Naive B cell (primary cell): ENCODE data around the gene PODXL2. TPM values are rescaled to one million over a fixed set of nuclear protein-coding genes. Genes with fewer than 3 reads are reported as not detected.
"Not testable (repeated sequence)": the region's sequence is repeated elsewhere in the genome, so short reads cannot be mapped to it uniquely, and the experiment has no call there.

Experiments
- ATAC-seq, 2 donors: fragments of 150-1000 bp; cut with Tn5 transposase; 2 replicates each; pipeline ENCODE4 v1.10.0; 2021; ENCODE audit warnings: low read depth in 2 of 2, mild to moderate bottlenecking in 2 of 2, moderate library complexity in 2 of 2
- DNase-seq: peaks from one replicate; pipeline ENCODE4 v3.0.0; 2022
- H3K27ac Mint-ChIP-seq, 6 donors: one replicate each; pipeline ENCODE4 v1.8.0; 2020 to 2022; ENCODE audit warnings: mild to moderate bottlenecking in 6 of 6, mixed read lengths in 6 of 6, moderate library complexity in 5 of 6, inconsistent platforms in 2 of 6
- H3K27me3 Mint-ChIP-seq, 3 donors: one replicate each; pipeline ENCODE4 v1.8.0; 2021 to 2022; ENCODE audit warnings: mixed read lengths in 3 of 3, mild to moderate bottlenecking in 1 of 3
- H3K36me3 Mint-ChIP-seq, 2 donors: one replicate each; pipeline ENCODE4 v1.8.0; 2020 to 2022; ENCODE audit warnings: mixed read lengths in 2 of 2, inconsistent platforms in 1 of 2, mild to moderate bottlenecking in 1 of 2
- H3K4me1 Mint-ChIP-seq, 3 donors: one replicate each; pipeline ENCODE4 v1.8.0; 2020 to 2022; ENCODE audit warnings: mixed read lengths in 3 of 3, inconsistent platforms in 1 of 3, mild to moderate bottlenecking in 1 of 3, moderate library complexity in 1 of 3
- H3K4me3 Mint-ChIP-seq, 8 donors: one replicate each; pipeline ENCODE4 v1.8.0; 2020 to 2022; ENCODE audit warnings: mild to moderate bottlenecking in 8 of 8, mixed read lengths in 8 of 8, moderate library complexity in 8 of 8, inconsistent platforms in 2 of 8
- H3K9me3 Mint-ChIP-seq, 7 donors: one replicate each; pipeline ENCODE4 v1.8.0; 2020 to 2022; ENCODE audit warnings: mixed read lengths in 7 of 7, mild to moderate bottlenecking in 5 of 7, inconsistent platforms in 2 of 7, moderate library complexity in 1 of 7
- polyA plus RNA-seq, 6 donors: library from polyadenylated mRNA; unstranded; fragments of 300-500 nt; fragmentation: Illumina TruSeq; gene quantifications; one replicate each; pipeline ENCODE4 v1.2.3, GENCODE V29; 2021; ENCODE audit warnings: low read depth in 6 of 6

The PODXL2 gene
- polyA plus RNA-seq, 6 donors from 2014 or later = 1.8 to 5.8 (median 2.8) TPM

GRCh38 chr3:127680798-127681221 lies 51.8 kb downstream of the PODXL2 start:
- H3K4me1 Mint-ChIP-seq = peaks cover 16 to 23% (median 21%) of the 10 kb centered on the region in 3 donors
- no peaks in the 10 kb centered on the region for H3K27me3 Mint-ChIP-seq
- no peak for ATAC-seq
- H3K36me3 Mint-ChIP-seq = peaks cover 0 to 15% of the 10 kb centered on the region in 2 donors
- peak overlapping the region in 1 of 6 donors; percentile 26 for H3K27ac Mint-ChIP-seq
- no peak for DNase-seq
- peaks cover 0 to 2% (median 0%) of the 10 kb centered on the region in 7 donors for H3K9me3 Mint-ChIP-seq
- H3K4me3 Mint-ChIP-seq = peak overlapping the region in 1 of 8 donors; percentile 61

- not testable (repeated sequence) for H3K4me3 Mint-ChIP-seq, H3K9me3 Mint-ChIP-seq, ATAC-seq, DNase-seq, H3K27me3 Mint-ChIP-seq, H3K36me3 Mint-ChIP-seq
- peak overlapping the region in 1 of 6 donors; percentile 43 for H3K27ac Mint-ChIP-seq
- H3K4me1 Mint-ChIP-seq = peaks cover 10 to 23% (median 15%) of the 10 kb centered on the region in 3 donors
Observed at GRCh38 chr3:127682175-127682554, 53.2 kb downstream of the PODXL2 start.

- H3K36me3 Mint-ChIP-seq = peaks cover 0 to 5% of the 10 kb centered on the region in 2 donors
- H3K27me3 Mint-ChIP-seq = no peaks in the 10 kb centered on the region
- H3K9me3 Mint-ChIP-seq = peaks cover 0 to 2% (median 0%) of the 10 kb centered on the region in 7 donors
- H3K4me3 Mint-ChIP-seq = no peak overlapping the region
- H3K4me1 Mint-ChIP-seq = peaks cover 10 to 23% (median 15%) of the 10 kb centered on the region in 3 donors
- ATAC-seq (no peak), DNase-seq (no peak)
- H3K27ac Mint-ChIP-seq = peak overlapping the region in 2 of 6 donors; percentile 37 to 43
Observed at GRCh38 chr3:127682561-127682960, 53.6 kb downstream of the PODXL2 start.

- peaks cover 10 to 23% (median 15%) of the 10 kb centered on the region in 3 donors for H3K4me1 Mint-ChIP-seq
- H3K4me3 Mint-ChIP-seq = no peak overlapping the region
- H3K27me3 Mint-ChIP-seq = no peaks in the 10 kb centered on the region
- H3K36me3 Mint-ChIP-seq = no peaks in the 10 kb centered on the region
- DNase-seq = no peak
- peaks cover 0 to 2% (median 0%) of the 10 kb centered on the region in 7 donors for H3K9me3 Mint-ChIP-seq
- peak; percentile 9 to 18 for ATAC-seq
- no peak overlapping the region for H3K27ac Mint-ChIP-seq
Observed at GRCh38 chr3:127684871-127685707, 56.1 kb downstream of the PODXL2 start.

- Mint-ChIP-seq H3K4me1 (peaks cover 10 to 23% (median 15%) of the 10 kb centered on the region in 3 donors), H3K4me3 (no peak overlapping the region), H3K27ac (no peak overlapping the region), H3K9me3 (peaks cover 0 to 2% (median 0%) of the 10 kb centered on the region in 7 donors), H3K27me3 (no peaks in the 10 kb centered on the region), H3K36me3 (no peaks in the 10 kb centered on the region)
- peak in 1 of 2 donors; percentile 35 for ATAC-seq
- DNase-seq = no peak
Observed at GRCh38 chr3:127685708-127686511, 56.9 kb downstream of the PODXL2 start.

GRCh38 chr3:127686512-127686894 lies 57.5 kb downstream of the PODXL2 start:
- no peak for ATAC-seq
- no peak overlapping the region for H3K27ac Mint-ChIP-seq
- DNase-seq = no peak
- H3K9me3 Mint-ChIP-seq = peaks cover 0 to 2% (median 0%) of the 10 kb centered on the region in 7 donors
- H3K36me3 Mint-ChIP-seq = no peaks in the 10 kb centered on the region
- no peak overlapping the region for H3K4me3 Mint-ChIP-seq
- H3K4me1 Mint-ChIP-seq = peaks cover 7 to 22% (median 13%) of the 10 kb centered on the region in 3 donors
- no peaks in the 10 kb centered on the region for H3K27me3 Mint-ChIP-seq

GRCh38 chr3:127687228-127687737 lies 58.3 kb downstream of the PODXL2 start:
- Mint-ChIP-seq H3K36me3 (no peaks in the 10 kb centered on the region), H3K4me1 (peaks cover 6 to 18% (median 8%) of the 10 kb centered on the region in 3 donors), H3K27ac (no peak overlapping the region), H3K27me3 (no peaks in the 10 kb centered on the region), H3K4me3 (no peak overlapping the region), H3K9me3 (peaks cover 0 to under 1% (median 0%) of the 10 kb centered on the region in 7 donors)
- ATAC-seq = no peak
- no peak for DNase-seq

- no peaks in the 10 kb centered on the region for H3K36me3 Mint-ChIP-seq
- no peak for DNase-seq
- H3K9me3 Mint-ChIP-seq = no peaks in the 10 kb centered on the region
- ATAC-seq = no peak
- H3K4me3 Mint-ChIP-seq = no peak overlapping the region
- H3K27me3 Mint-ChIP-seq = peaks cover 0 to 5% (median 0%) of the 10 kb centered on the region in 3 donors
- peaks cover 5 to 19% (median 7%) of the 10 kb centered on the region in 3 donors for H3K4me1 Mint-ChIP-seq
- H3K27ac Mint-ChIP-seq = no peak overlapping the region
Observed at GRCh38 chr3:127688022-127688415, 59.0 kb downstream of the PODXL2 start.

- Mint-ChIP-seq H3K27me3 (peaks cover 0 to 11% (median 0%) of the 10 kb centered on the region in 3 donors), H3K4me1 (peaks cover 5 to 19% (median 12%) of the 10 kb centered on the region in 3 donors), H3K27ac (no peak overlapping the region), H3K9me3 (no peaks in the 10 kb centered on the region), H3K36me3 (no peaks in the 10 kb centered on the region), H3K4me3 (no peak overlapping the region)
- DNase-seq (no peak), ATAC-seq (no peak)
Observed at GRCh38 chr3:127688416-127689265, 59.7 kb downstream of the PODXL2 start.

- peaks cover 0 to 11% (median 0%) of the 10 kb centered on the region in 3 donors for H3K27me3 Mint-ChIP-seq
- peaks cover 5 to 16% (median 12%) of the 10 kb centered on the region in 3 donors for H3K4me1 Mint-ChIP-seq
- H3K9me3 Mint-ChIP-seq = no peaks in the 10 kb centered on the region
- ATAC-seq (no peak), DNase-seq (no peak)
- no peak overlapping the region for H3K4me3 Mint-ChIP-seq
- H3K36me3 Mint-ChIP-seq = no peaks in the 10 kb centered on the region
- H3K27ac Mint-ChIP-seq = no peak overlapping the region
Observed at GRCh38 chr3:127689266-127689860, 60.4 kb downstream of the PODXL2 start.

- H3K36me3 Mint-ChIP-seq = no peaks in the 10 kb centered on the region
- no peaks in the 10 kb centered on the region for H3K9me3 Mint-ChIP-seq
- H3K27me3 Mint-ChIP-seq = peaks cover 0 to 11% (median 0%) of the 10 kb centered on the region in 3 donors
- no peak for DNase-seq
- no peak for ATAC-seq
- no peak overlapping the region for H3K4me3 Mint-ChIP-seq
- peak overlapping the region in 1 of 6 donors; percentile 14 for H3K27ac Mint-ChIP-seq
- peaks cover 5 to 16% (median 12%) of the 10 kb centered on the region in 3 donors for H3K4me1 Mint-ChIP-seq
Observed at GRCh38 chr3:127690106-127690505, 61.1 kb downstream of the PODXL2 start.

GRCh38 chr3:127690823-127691452 lies 62.0 kb downstream of the PODXL2 start:
- H3K4me3 Mint-ChIP-seq = no peak overlapping the region
- peaks cover 5 to 16% (median 12%) of the 10 kb centered on the region in 3 donors for H3K4me1 Mint-ChIP-seq
- DNase-seq = no peak
- H3K27me3 Mint-ChIP-seq = peaks cover 0 to 11% (median 0%) of the 10 kb centered on the region in 3 donors
- H3K27ac Mint-ChIP-seq = no peak overlapping the region
- H3K36me3 Mint-ChIP-seq = no peaks in the 10 kb centered on the region
- no peaks in the 10 kb centered on the region for H3K9me3 Mint-ChIP-seq
- ATAC-seq = peak in 1 of 2 donors; percentile 37
